Measurements from ENCODE around the gene PTCRA. TPM values are rescaled to one million over a fixed set of nuclear protein-coding genes. Genes with fewer than 3 reads are reported as not detected.

The PTCRA gene
- total and polyA plus RNA-seq, 2 experiments from 2014 or later: not detected

DNA sequence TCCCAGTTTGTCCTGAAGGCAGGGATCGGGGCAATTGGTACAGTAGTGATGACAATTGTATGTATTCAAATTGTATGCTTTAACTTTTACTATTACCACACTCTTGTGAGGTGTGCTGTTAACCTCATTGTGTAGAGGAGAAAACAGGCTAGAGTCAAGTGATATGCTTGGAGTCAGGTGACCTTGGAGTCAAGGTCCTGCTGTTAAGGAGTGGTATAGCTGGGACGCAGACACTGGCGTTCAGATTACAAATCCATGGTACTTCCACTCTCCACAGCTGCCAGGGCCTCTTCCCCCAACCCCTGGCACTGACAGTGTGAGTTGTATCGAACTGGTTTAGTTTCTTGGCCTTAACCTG, 23.9 kb downstream of the PTCRA start:
- ATAC-seq (no peak), DNase-seq (ENCODE audit: low spot score) (no peak)
- no peak overlapping the region for H3K4me3 Mint-ChIP-seq
- H3F3A ChIP-seq (replicated peaks; ENCODE audit: low read depth): 0 out of 2 replicates have a peak, but pooled peaks cover 8% of the 10 kb centered on the region
- peaks cover 67% of the 10 kb centered on the region for H3K36me3 Mint-ChIP-seq (ENCODE audit: low read depth)
- H4K20me1 ChIP-seq (replicated peaks; ENCODE audit: insufficient read depth): peaks cover 7% of the 10 kb centered on the region; the same call in 1 of the 2 replicates
- H3K4me3 ChIP-seq: no peak overlapping the region
- no peaks in the 10 kb centered on the region for H3K9me2 ChIP-seq (ENCODE audit: insufficient read depth)
- no peaks in the 10 kb centered on the region for H3K4me1 ChIP-seq (ENCODE audit: insufficient read depth)
- H3K36me3 ChIP-seq (ENCODE audit: insufficient read depth): peaks cover 19% of the 10 kb centered on the region
- peak overlapping the region; percentile 24 for H3K27ac Mint-ChIP-seq
- H3K4me2 ChIP-seq: no peak overlapping the region
- TF ChIP-seq EZH2phosphoT487 (IDR thresholded peaks at IDR 0.05; ENCODE audit: unreplicated experiment): no peak
- TF ChIP-seq, protein P1, sequence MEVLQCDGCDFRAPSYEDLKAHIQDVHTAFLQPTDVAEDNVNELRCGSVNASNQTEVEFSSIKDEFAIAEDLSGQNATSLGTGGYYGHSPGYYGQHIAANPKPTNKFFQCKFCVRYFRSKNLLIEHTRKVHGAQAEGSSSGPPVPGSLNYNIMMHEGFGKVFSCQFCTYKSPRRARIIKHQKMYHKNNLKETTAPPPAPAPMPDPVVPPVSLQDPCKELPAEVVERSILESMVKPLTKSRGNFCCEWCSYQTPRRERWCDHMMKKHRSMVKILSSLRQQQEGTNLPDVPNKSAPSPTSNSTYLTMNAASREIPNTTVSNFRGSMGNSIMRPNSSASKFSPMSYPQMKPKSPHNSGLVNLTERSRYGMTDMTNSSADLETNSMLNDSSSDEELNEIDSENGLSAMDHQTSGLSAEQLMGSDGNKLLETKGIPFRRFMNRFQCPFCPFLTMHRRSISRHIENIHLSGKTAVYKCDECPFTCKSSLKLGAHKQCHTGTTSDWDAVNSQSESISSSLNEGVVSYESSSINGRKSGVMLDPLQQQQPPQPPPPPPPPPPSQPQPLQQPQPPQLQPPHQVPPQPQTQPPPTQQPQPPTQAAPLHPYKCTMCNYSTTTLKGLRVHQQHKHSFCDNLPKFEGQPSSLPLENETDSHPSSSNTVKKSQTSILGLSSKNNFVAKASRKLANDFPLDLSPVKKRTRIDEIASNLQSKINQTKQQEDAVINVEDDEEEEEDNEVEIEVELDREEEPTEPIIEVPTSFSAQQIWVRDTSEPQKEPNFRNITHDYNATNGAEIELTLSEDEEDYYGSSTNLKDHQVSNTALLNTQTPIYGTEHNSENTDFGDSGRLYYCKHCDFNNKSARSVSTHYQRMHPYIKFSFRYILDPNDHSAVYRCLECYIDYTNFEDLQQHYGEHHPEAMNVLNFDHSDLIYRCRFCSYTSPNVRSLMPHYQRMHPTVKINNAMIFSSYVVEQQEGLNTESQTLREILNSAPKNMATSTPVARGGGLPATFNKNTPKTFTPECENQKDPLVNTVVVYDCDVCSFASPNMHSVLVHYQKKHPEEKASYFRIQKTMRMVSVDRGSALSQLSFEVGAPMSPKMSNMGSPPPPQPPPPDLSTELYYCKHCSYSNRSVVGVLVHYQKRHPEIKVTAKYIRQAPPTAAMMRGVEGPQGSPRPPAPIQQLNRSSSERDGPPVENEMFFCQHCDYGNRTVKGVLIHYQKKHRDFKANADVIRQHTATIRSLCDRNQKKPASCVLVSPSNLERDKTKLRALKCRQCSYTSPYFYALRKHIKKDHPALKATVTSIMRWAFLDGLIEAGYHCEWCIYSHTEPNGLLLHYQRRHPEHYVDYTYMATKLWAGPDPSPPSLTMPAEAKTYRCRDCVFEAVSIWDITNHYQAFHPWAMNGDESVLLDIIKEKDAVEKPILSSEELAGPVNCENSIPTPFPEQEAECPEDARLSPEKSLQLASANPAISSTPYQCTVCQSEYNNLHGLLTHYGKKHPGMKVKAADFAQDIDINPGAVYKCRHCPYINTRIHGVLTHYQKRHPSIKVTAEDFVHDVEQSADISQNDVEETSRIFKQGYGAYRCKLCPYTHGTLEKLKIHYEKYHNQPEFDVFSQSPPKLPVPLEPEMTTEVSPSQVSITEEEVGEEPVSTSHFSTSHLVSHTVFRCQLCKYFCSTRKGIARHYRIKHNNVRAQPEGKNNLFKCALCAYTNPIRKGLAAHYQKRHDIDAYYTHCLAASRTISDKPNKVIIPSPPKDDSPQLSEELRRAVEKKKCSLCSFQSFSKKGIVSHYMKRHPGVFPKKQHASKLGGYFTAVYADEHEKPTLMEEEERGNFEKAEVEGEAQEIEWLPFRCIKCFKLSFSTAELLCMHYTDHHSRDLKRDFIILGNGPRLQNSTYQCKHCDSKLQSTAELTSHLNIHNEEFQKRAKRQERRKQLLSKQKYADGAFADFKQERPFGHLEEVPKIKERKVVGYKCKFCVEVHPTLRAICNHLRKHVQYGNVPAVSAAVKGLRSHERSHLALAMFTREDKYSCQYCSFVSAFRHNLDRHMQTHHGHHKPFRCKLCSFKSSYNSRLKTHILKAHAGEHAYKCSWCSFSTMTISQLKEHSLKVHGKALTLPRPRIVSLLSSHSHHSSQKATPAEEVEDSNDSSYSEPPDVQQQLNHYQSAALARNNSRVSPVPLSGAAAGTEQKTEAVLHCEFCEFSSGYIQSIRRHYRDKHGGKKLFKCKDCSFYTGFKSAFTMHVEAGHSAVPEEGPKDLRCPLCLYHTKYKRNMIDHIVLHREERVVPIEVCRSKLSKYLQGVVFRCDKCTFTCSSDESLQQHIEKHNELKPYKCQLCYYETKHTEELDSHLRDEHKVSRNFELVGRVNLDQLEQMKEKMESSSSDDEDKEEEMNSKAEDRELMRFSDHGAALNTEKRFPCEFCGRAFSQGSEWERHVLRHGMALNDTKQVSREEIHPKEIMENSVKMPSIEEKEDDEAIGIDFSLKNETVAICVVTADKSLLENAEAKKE (CRISPR knock-in tag; IDR thresholded peaks at IDR 0.05): no peak
- TF ChIP-seq STAT1 (IDR thresholded peaks at IDR 0.05; ENCODE audit: unreplicated experiment): no peak
- TF ChIP-seq ZNF114 (CRISPR knock-in tag; IDR thresholded peaks at IDR 0.05): no peak
- no peak for TF ChIP-seq ZNF331 (CRISPR knock-in tag; IDR thresholded peaks at IDR 0.05; ENCODE audit: low read depth)
- no peak for TF ChIP-seq NANOG (IDR thresholded peaks at IDR 0.05; ENCODE audit: borderline replicate concordance)
- TF ChIP-seq, protein P2, sequence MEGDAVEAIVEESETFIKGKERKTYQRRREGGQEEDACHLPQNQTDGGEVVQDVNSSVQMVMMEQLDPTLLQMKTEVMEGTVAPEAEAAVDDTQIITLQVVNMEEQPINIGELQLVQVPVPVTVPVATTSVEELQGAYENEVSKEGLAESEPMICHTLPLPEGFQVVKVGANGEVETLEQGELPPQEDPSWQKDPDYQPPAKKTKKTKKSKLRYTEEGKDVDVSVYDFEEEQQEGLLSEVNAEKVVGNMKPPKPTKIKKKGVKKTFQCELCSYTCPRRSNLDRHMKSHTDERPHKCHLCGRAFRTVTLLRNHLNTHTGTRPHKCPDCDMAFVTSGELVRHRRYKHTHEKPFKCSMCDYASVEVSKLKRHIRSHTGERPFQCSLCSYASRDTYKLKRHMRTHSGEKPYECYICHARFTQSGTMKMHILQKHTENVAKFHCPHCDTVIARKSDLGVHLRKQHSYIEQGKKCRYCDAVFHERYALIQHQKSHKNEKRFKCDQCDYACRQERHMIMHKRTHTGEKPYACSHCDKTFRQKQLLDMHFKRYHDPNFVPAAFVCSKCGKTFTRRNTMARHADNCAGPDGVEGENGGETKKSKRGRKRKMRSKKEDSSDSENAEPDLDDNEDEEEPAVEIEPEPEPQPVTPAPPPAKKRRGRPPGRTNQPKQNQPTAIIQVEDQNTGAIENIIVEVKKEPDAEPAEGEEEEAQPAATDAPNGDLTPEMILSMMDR (conservative IDR thresholded peaks at IDR 0.05; ENCODE audit: low read depth in 2 of 2): no peak
- TF ChIP-seq, protein P3, sequence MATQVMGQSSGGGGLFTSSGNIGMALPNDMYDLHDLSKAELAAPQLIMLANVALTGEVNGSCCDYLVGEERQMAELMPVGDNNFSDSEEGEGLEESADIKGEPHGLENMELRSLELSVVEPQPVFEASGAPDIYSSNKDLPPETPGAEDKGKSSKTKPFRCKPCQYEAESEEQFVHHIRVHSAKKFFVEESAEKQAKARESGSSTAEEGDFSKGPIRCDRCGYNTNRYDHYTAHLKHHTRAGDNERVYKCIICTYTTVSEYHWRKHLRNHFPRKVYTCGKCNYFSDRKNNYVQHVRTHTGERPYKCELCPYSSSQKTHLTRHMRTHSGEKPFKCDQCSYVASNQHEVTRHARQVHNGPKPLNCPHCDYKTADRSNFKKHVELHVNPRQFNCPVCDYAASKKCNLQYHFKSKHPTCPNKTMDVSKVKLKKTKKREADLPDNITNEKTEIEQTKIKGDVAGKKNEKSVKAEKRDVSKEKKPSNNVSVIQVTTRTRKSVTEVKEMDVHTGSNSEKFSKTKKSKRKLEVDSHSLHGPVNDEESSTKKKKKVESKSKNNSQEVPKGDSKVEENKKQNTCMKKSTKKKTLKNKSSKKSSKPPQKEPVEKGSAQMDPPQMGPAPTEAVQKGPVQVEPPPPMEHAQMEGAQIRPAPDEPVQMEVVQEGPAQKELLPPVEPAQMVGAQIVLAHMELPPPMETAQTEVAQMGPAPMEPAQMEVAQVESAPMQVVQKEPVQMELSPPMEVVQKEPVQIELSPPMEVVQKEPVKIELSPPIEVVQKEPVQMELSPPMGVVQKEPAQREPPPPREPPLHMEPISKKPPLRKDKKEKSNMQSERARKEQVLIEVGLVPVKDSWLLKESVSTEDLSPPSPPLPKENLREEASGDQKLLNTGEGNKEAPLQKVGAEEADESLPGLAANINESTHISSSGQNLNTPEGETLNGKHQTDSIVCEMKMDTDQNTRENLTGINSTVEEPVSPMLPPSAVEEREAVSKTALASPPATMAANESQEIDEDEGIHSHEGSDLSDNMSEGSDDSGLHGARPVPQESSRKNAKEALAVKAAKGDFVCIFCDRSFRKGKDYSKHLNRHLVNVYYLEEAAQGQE (IDR thresholded peaks at IDR 0.05; ENCODE audit: unreplicated experiment): no peak
- TF ChIP-seq POLR2AphosphoS5 (IDR thresholded peaks at IDR 0.05; ENCODE audit: low read depth): no peak
- no peaks in the 10 kb centered on the region for H3K9me3 Mint-ChIP-seq
- H3K4me1 Mint-ChIP-seq: peaks cover 16% of the 10 kb centered on the region
- H3K27ac ChIP-seq (ENCODE audit: low read depth): 0 out of 2 replicates have a peak overlapping the region, but pooled peaks have one; percentile 37
- H2AFZ ChIP-seq: no peak overlapping the region
- H3K79me2 ChIP-seq (replicated peaks; ENCODE audit: insufficient read depth): peaks cover 11% of the 10 kb centered on the region; the same call in 1 of the 2 replicates
- H3K27me3 ChIP-seq (ENCODE audit: insufficient read depth): no peaks in the 10 kb centered on the region
- H3K27me3 Mint-ChIP-seq (ENCODE audit: insufficient read depth, low read depth, poor library complexity): peaks cover 11% of the 10 kb centered on the region
